Esophagus squamous epithelium (tissue), 4 donors: ENCODE data around the gene CEP350.

Source experiments
- CTCF ChIP-seq, 6 experiments: fragments of 450-650 bp in 4 of 6; fragments of 200-600 bp in 2 of 6; sonication (generic) in 2 of 6; IDR thresholded peaks; one replicate each; pipeline ENCODE4 v1.5.1; 2016 to 2019; ENCODE audit warnings: antibody characterized with exemption in 6 of 6, mild to moderate bottlenecking in 4 of 6, moderate library complexity in 4 of 6
- POLR2A ChIP-seq, 4 donors: fragments of 450-650 bp; IDR thresholded peaks; one replicate each; pipeline ENCODE4 v1.6.1; 2017; ENCODE audit warnings: antibody characterized with exemption in 4 of 4, mild to moderate bottlenecking in 4 of 4, moderate library complexity in 3 of 4

- no peak for TF ChIP-seq CTCF (IDR thresholded peaks at IDR 0.05)
- TF ChIP-seq POLR2A (IDR thresholded peaks at IDR 0.05): no peak
Observed at GRCh38 chr1:180116964-180117763, 162.6 kb downstream of the CEP350 start.
